GM23338 (cell line): Measurements from ENCODE around the gene OR52E1.

Experiments
- CTCF ChIP-seq, 2 experiments: fragments of 200-600 bp in 1 of 2; sonication (generic) in 1 of 2; conservative IDR thresholded peaks; 2 replicates each; pipeline versions ENCODE4 v1.5.1 to v1.6.1; 2016 to 2017; ENCODE audit warnings: antibody characterized with exemption in 2 of 2, low read depth in 2 of 2, mild to moderate bottlenecking in 2 of 2, moderate library complexity in 1 of 2
- EZH2 ChIP-seq: fragments of 200-600 bp; sonication (generic); IDR thresholded peaks from one replicate; pipeline ENCODE4 v1.8.0; 2017; ENCODE audit warnings: antibody characterized with exemption, mild to moderate bottlenecking, low read depth; ENCODE audit not compliant: unreplicated experiment
- POLR2AphosphoS5 ChIP-seq: IDR thresholded peaks from 2 replicates; pipeline ENCODE4 v1.6.1; 2016; ENCODE audit warnings: antibody characterized with exemption, low read depth
- ZNF331 ChIP-seq: fragments of 250-450 bp; sonication (Bioruptor Pico); IDR thresholded peaks from 2 replicates; pipeline ENCODE4 v1.5.0; 2020; ENCODE audit warnings: low read depth, mild to moderate bottlenecking, moderate library complexity

GRCh38 chr11:5042091-5042490 lies 27.3 kb upstream of the OR52E1 start:
- TF ChIP-seq ZNF331 (CRISPR knock-in tag) (no peak), CTCF (conservative IDR thresholded peaks at IDR 0.05; ENCODE audit: low read depth in 2 of 2) (no peak), EZH2 (no peak), POLR2AphosphoS5 (no peak)
